ENCODE measurements around the gene ZNF513.

ZNF513 gene

GRCh38 chr2:27381577-27382181 is 1.1 kb upstream of the ZNF513 start:
- no peak for DNase-seq

GRCh38 chr2:27379836-27380625 is 503 bp downstream of the ZNF513 start:
- peak; percentile 13 for DNase-seq

GRCh38 chr2:27379383-27379835 is 1.1 kb downstream of the ZNF513 start:
- no peak for DNase-seq

- no peak for DNase-seq
Observed at GRCh38 chr2:27378809-27379290, 1.7 kb downstream of the ZNF513 start.

GRCh38 chr2:27378096-27378808 is 2.3 kb downstream of the ZNF513 start:
- no peak for DNase-seq

- no peak for DNase-seq
Observed at GRCh38 chr2:27377618-27378095, 2.9 kb downstream of the ZNF513 start.

GRCh38 chr2:27376866-27377617 is 3.5 kb downstream of the ZNF513 start:
- no peak for DNase-seq

GRCh38 chr2:27376151-27376865 is 4.2 kb downstream of the ZNF513 start:
- no peak for DNase-seq

- DNase-seq: no peak
Observed at GRCh38 chr2:27375513-27376099, 4.9 kb downstream of the ZNF513 start.

GRCh38 chr2:27373567-27373966 is 7.0 kb downstream of the ZNF513 start:
- DNase-seq: no peak

- DNase-seq: no peak
Observed at GRCh38 chr2:27372937-27373336, 7.6 kb downstream of the ZNF513 start.

- peak; percentile 35 for DNase-seq
Observed at GRCh38 chr2:27370816-27371620, 9.5 kb downstream of the ZNF513 start.

GRCh38 chr2:27370026-27370815 is 10.3 kb downstream of the ZNF513 start, which contains the start of the genes EIF2B4 and SNX17:
Gene EIF2B4 (minus strand): TSS chr2:27370338. CDS start chr2:27370314, 24 bp downstream.
Gene SNX17 (plus strand): TSS chr2:27370616. CDS start chr2:27370744, 128 bp downstream.
- DNase-seq: peak; percentile 100

- no peak for DNase-seq
Observed at GRCh38 chr2:27369471-27370025, 11.0 kb downstream of the ZNF513 start.

GRCh38 chr2:27363933-27364332 is 16.6 kb downstream of the ZNF513 start:
- no peak for DNase-seq

- no peak for DNase-seq
Observed at GRCh38 chr2:27362678-27363420, 17.7 kb downstream of the ZNF513 start.

- peak; percentile 93 for DNase-seq
Observed at GRCh38 chr2:27356382-27357181, 24.0 kb downstream of the ZNF513 start, which contains the start of gene GTF3C2. Gene GTF3C2 (minus strand): TSS chr2:27356764. CDS start chr2:27343554, 13,210 bp downstream.

- DNase-seq: no peak
Observed at GRCh38 chr2:27356056-27356381, 24.5 kb downstream of the ZNF513 start.
